ENCODE data around the gene ITGA11.

ITGA11 gene

DNA sequence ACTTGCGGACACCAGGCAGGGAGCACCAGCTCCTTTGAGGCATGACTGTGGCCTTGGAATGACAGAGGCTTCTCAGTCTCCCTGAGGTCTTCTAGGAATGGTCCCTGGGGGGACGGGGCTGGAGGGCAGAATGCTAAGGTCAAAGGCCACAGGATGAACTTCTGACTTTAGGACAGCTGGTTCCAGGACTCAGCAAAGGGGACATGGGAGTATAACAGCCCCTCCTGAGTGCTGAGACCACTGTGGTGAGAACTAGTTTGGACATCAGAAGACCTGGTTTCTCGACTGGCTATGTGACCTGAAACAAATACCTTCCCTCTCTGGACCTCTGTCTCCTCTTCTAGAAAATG lies 17.8 kb downstream of the ITGA11 start:
- TF ChIP-seq POLR2A (IDR thresholded peaks at IDR 0.05; ENCODE audit: low read depth, low read length) = no peak
- no peak for TF ChIP-seq POLR2AphosphoS5 (IDR thresholded peaks at IDR 0.05; ENCODE audit: low read depth, low read length)
- TF ChIP-seq TAF1 (IDR thresholded peaks at IDR 0.05; ENCODE audit: borderline replicate concordance, low read depth, low read length) = no peak
- no peak for FAIRE-seq
- no peak for DNase-seq (ENCODE audit: insufficient read length)

DNA sequence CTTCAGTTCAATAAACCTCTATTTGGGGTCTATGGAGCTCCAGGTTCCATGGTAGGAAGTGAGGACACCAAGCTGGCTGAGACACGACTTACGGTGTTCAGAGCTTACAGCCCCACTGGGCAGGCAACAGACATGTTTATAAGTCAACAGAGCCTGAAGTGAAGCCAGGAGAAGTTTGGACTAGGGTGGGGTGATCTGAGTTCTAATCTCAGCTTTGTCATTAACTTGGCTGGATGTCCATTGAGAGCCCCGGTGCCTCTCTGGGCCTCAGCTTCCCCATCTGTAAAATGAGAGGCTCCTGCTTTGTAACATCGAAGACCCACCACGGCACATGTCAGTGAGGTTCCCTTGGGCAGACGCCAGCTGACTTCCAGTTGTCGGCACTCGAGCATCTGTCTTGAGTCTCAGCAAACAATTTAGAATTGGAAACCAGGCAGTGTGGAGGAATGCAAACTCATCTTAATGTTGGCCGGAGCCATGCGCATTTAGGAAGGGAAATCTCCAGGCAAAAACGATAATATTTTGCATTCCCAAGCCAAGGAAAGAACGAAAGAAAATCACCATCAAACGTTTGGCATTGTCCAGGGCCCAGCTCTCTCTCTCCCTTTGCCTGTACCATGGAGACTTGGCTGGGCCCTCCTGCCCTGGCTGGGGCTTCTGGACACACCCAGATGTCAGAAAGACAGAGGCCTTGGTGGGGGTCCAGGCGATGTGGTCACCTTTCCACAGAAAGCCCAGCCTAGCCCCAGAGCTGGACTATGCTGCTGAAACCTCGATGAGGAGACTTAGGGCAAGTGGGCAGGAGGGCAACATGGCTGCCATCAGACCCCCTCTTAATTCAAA lies 18.4 kb downstream of the ITGA11 start:
- DNase-seq (ENCODE audit: insufficient read length) = no peak

DNA sequence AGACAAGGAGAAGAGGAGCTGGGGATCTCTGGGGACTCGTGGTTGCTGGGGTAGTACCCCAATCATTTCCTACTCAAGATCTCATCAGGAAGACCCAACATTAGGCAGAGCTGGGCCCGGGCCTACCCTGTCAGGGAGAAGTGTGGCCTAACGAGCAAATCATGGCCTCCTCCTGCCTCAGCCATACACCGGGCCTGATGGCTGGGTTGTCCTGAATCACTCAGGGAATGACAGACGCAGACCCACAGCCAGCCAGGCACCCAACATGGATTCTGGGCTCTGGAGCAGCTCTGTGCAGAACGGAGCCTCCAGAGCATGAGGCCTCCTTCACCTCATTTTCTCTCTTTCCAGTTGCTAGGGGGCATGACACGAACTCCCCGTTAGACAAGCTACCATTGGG lies 19.7 kb downstream of the ITGA11 start:
- FAIRE-seq (no peak), DNase-seq (ENCODE audit: insufficient read length) (no peak)
- TF ChIP-seq TAF1 (IDR thresholded peaks at IDR 0.05; ENCODE audit: borderline replicate concordance, low read depth, low read length) (no peak), POLR2A (IDR thresholded peaks at IDR 0.05; ENCODE audit: low read depth, low read length) (no peak), POLR2AphosphoS5 (IDR thresholded peaks at IDR 0.05; ENCODE audit: low read depth, low read length) (no peak)

More for the DNA sequence above, 18.4 kb downstream of the ITGA11 start:
- no peak for TF ChIP-seq POLR2AphosphoS5 (IDR thresholded peaks at IDR 0.05; ENCODE audit: low read depth, low read length)
- no peak for TF ChIP-seq TAF1 (IDR thresholded peaks at IDR 0.05; ENCODE audit: borderline replicate concordance, low read depth, low read length)
- TF ChIP-seq POLR2A (IDR thresholded peaks at IDR 0.05; ENCODE audit: low read depth, low read length) = no peak
- FAIRE-seq = no peak

DNA sequence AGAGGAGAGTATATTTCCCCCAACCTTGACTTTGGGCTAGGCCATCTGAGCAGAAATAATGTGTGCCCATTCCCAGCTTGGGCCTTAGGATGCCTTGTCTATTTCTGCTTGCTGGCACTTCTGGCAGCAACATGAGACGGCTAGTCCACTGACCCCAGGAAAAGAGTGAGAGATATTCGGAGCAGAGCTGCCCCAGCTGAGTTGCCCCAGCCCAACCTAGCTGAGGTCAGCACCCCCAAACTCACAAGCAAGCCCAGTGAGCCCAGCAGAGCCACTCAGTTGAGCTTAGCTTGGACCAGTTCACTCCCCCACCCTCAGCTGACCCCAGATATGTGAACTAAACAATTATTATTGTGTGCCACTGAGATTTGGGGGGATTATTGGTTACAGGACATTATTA lies 20.2 kb downstream of the ITGA11 start:
- DNase-seq (ENCODE audit: insufficient read length) (no peak), FAIRE-seq (no peak)
- TF ChIP-seq POLR2AphosphoS5 (IDR thresholded peaks at IDR 0.05; ENCODE audit: low read depth, low read length) (no peak), POLR2A (IDR thresholded peaks at IDR 0.05; ENCODE audit: low read depth, low read length) (no peak), TAF1 (IDR thresholded peaks at IDR 0.05; ENCODE audit: borderline replicate concordance, low read depth, low read length) (no peak)

DNA sequence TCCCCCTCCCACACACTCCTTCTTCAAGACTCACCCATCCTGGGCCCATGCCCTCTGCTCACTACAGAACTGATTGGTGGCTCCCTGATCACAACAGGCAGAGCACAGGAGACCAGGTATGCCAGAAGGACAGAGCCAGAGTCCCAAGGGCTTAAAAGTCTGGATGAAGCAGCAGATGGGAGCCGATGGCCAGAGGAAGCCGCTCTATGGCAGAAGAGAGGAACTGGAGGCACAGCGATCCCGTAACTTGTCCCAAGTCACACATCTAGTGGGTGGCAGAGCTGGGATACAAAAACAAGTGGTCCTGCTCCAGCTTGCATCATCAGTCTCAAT lies 20.7 kb downstream of the ITGA11 start:
- no peak for DNase-seq (ENCODE audit: insufficient read length)
- TF ChIP-seq POLR2A (IDR thresholded peaks at IDR 0.05; ENCODE audit: low read depth, low read length) (no peak), POLR2AphosphoS5 (IDR thresholded peaks at IDR 0.05; ENCODE audit: low read depth, low read length) (no peak), TAF1 (IDR thresholded peaks at IDR 0.05; ENCODE audit: borderline replicate concordance, low read depth, low read length) (no peak)
- FAIRE-seq = no peak

DNA sequence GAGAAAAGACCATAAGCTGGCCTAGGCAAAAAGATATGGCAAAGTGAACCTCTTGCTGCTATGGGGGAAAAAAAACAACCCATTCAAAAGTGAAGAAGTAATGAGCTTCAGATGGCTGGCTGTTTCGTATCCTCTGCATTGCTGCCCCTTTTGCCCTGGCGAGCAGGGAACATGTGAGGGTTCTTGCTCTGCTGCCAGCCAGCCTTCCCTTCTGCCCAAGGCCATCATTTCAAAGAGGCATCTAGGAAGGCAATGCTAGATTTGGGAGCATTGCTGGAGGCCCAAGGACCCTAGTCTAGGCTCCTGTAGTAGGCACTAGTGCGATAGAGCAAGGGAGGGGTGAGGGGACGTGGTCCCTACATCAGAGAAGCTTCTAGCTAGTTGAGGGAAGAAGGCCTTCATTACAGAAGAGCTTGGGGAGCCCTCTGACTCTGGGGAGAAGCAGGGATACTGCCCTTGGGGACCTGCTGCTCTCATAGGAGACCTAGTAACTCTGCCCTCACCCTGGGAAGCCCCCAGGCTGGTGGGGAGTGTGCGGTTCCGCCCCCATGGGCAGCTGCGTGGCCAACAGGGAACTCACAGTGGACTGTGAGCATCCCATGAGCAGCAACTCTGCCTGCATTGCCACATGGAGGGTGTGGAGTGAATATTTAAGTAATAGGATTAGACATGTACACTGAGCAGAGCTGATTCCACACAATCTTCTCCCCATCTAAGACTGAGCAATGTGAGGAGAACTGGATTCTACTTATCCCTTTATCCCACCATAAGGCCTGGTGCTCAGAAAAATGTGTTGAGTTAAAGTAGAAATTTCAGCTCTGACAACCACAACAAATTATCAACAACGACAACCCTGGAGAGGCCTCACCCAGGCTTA lies 21.3 kb downstream of the ITGA11 start:
- no peak for FAIRE-seq
- TF ChIP-seq POLR2A (IDR thresholded peaks at IDR 0.05; ENCODE audit: low read depth, low read length) (no peak), POLR2AphosphoS5 (IDR thresholded peaks at IDR 0.05; ENCODE audit: low read depth, low read length) (no peak), TAF1 (IDR thresholded peaks at IDR 0.05; ENCODE audit: borderline replicate concordance, low read depth, low read length) (no peak)
- no peak for DNase-seq (ENCODE audit: insufficient read length)

DNA sequence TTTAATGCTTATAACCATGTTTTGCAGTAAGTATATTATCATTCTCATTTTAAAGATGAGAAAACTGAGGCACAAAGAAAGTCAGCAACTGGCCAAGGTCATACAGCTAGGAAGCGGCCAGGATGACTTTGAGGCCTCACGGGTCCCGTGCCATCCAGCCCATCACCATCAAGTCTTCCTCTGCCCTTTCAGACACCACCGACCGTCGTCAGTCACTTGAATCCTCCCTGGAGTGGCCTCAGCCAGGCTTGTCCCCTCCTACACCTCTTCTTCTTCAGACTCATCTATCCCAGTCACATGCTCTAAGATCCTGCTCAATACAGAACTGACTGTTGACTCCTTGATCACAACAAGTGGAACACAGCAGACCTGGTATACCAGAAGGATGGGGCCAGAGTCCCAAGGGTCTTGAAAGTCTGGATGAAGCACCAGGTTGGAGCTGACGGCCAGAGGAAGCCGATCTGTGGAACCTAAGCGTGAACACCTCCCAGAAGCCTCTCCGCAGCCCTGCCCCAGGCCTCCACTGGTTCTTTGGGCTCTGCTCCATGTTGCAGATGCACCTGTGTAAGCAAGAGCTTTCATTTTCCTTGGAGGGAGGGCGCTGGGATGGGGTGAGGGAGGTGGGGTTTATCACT lies 22.1 kb downstream of the ITGA11 start:
- peak; percentile 48 for FAIRE-seq
- TF ChIP-seq POLR2A (IDR thresholded peaks at IDR 0.05; ENCODE audit: low read depth, low read length) (no peak), TAF1 (IDR thresholded peaks at IDR 0.05; ENCODE audit: borderline replicate concordance, low read depth, low read length) (no peak), POLR2AphosphoS5 (IDR thresholded peaks at IDR 0.05; ENCODE audit: low read depth, low read length) (no peak)
- DNase-seq (ENCODE audit: insufficient read length) = no peak

DNA sequence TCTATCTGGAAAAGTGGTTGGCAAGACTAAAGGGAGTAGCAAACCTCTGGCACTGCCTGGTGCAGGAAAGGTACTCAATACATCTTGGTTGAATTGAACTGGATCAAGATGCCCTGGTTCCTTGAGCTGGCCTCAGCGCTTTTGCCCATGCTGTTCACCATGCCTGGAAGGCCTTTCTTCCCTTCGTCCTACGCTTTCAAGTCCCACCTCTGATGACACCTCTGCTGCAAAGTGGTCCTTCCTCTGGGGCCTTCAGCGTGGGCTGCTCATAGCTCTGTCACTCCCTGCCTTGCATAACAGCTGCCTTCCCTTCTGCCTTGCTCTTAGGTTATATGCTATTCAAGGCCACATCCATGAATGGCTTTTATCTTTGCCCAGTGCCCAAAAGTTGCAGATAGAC lies 23.0 kb downstream of the ITGA11 start:
- no peak for DNase-seq (ENCODE audit: insufficient read length)
- no peak for FAIRE-seq
- TF ChIP-seq TAF1 (IDR thresholded peaks at IDR 0.05; ENCODE audit: borderline replicate concordance, low read depth, low read length) = no peak

DNA sequence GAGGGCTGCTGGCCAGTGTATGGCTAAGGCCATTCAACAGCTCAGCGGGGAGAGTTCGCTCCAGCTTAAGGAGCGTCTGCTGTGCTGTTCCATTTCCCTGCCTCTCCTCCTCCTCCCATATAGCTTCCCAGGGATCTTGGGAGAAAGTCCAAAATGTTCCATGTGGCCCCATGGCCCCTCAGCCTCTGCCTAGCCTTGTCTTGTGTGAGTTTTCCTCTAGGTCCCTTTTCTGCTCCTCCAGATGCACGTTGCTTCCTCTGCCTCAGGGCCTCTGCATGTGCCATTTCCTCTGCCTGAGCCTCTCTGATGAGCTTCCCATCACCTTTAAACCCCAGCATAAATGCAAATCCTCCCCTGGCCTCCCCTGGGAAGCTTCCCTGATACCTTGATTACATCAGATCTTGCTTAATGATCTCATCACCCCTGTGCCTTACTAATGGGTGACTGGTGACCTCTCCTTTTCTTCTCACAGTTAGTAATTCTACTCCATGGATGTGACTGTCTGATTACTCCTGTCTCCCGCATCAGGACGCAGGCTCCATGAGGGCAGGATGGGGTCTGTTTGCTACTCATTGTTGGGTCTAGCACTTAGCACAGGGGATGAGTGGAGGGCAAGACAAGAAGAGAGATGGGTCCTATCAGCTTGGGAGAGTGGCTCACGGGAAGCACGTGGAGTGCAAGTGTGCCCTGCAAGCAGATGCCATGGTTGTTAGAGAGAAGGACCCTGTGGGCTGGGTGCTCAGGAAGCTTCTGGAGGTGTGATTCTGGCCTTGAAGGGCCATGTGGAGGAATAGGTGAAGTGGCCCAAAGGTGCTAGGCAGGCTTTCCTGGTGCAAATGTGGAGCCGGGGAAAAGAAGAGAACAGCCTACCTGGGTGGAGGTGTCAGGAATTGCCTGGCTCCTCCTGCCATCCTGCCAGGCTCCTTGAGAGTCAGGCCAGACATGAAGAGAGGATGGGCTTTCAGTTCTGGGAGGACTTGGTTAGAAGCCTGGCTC lies 23.8 kb downstream of the ITGA11 start:
- no peak for DNase-seq (ENCODE audit: insufficient read length)
- TF ChIP-seq POLR2A (IDR thresholded peaks at IDR 0.05; ENCODE audit: low read depth, low read length) (no peak), POLR2AphosphoS5 (IDR thresholded peaks at IDR 0.05; ENCODE audit: low read depth, low read length) (no peak), TAF1 (IDR thresholded peaks at IDR 0.05; ENCODE audit: borderline replicate concordance, low read depth, low read length) (no peak)
- FAIRE-seq = no peak

DNA sequence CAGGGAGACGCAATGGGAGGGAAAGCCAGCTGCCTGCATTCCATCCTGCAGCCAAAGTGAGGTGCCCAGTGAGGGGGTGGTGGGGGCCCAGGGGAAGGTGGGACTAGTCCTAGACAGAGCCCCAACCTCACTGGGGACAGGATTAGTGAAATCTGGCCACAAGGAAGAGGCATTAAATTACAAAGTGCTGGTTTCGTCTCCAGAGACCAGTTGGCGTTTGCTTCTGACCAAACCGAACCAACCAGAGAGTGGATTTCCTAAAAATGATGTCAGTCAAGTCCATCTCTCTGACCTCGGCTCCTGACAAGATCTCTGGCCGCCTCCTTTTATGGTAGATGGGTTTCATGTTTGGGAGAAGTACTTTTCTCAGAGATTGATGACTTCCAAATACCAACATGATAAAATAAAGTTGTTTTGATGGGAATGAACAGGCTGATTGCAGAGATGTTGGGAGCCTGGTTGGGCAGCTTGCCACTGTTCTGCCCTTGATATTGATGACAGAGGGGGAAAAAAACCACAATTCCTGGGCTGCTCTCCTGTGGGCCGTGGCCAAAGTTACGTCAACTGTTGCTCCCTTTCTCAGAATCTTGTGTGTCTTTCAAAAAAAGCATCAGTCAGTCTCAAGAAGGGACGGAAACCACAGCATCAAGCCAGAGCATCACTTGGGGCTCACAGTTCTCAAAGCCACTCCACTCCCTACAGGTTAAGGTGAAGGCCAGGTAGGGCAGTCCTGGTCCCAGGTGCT lies 24.6 kb downstream of the ITGA11 start:
- FAIRE-seq (no peak), DNase-seq (ENCODE audit: insufficient read length) (no peak)
- TF ChIP-seq POLR2AphosphoS5 (IDR thresholded peaks at IDR 0.05; ENCODE audit: low read depth, low read length) = no peak
- TF ChIP-seq POLR2A (IDR thresholded peaks at IDR 0.05; ENCODE audit: low read depth, low read length) = no peak
- TF ChIP-seq TAF1 (IDR thresholded peaks at IDR 0.05; ENCODE audit: borderline replicate concordance, low read depth, low read length) = no peak

Data from GM12892 (cell line).